H9 (cell line): ENCODE results near the gene STN1. TPM values are rescaled to one million over a fixed set of nuclear protein-coding genes. Genes with fewer than 3 reads are reported as not detected.
A peak's percentile ranks its signal among the peaks of the same experiment; 100 is the strongest.

Experiments used
- DNase-seq: peaks from one replicate; pipeline ENCODE4 v3.0.0-alpha.2; 2017
- H2AFZ ChIP-seq: one replicate; pipeline ENCODE4 v1.6.1; 2013; ENCODE audit warnings: mild to moderate bottlenecking, low read length, control low read depth, moderate library complexity
- H2AK5ac ChIP-seq: 2 replicates; pipeline ENCODE4 v1.6.1; 2013; ENCODE audit warnings: low read length, control low read depth, mixed read lengths; ENCODE audit not compliant: insufficient read length
- H2BK120ac ChIP-seq: one replicate; pipeline ENCODE4 v1.6.1; 2013; ENCODE audit warnings: low read depth, mild to moderate bottlenecking, low read length, control low read depth, inconsistent platforms; ENCODE audit not compliant: poor library complexity, severe bottlenecking
- H2BK12ac ChIP-seq: 2 replicates; pipeline ENCODE4 v1.6.1; 2013; ENCODE audit warnings: low read length, control low read depth, mixed read lengths, low read depth; ENCODE audit not compliant: insufficient read length
- H2BK15ac ChIP-seq: 2 replicates; pipeline ENCODE4 v1.6.1; 2013; ENCODE audit warnings: low read depth, low read length, control low read depth
- H2BK20ac ChIP-seq: one replicate; pipeline ENCODE4 v1.6.1; 2013; ENCODE audit warnings: low read depth, mild to moderate bottlenecking, low read length, control low read depth, inconsistent platforms; ENCODE audit not compliant: poor library complexity, severe bottlenecking
- H2BK5ac ChIP-seq: 2 replicates; pipeline ENCODE4 v1.6.1; 2013; ENCODE audit warnings: low read length, control low read depth, mixed read lengths; ENCODE audit not compliant: insufficient read length
- H3K14ac ChIP-seq: 2 replicates; pipeline ENCODE4 v1.6.1; 2013; ENCODE audit warnings: low read length, control low read depth; ENCODE audit not compliant: insufficient read depth
- H3K18ac ChIP-seq: 2 replicates; pipeline ENCODE4 v1.6.1; 2013; ENCODE audit warnings: low read depth, mild to moderate bottlenecking, mixed read lengths, low read length, control low read depth; ENCODE audit not compliant: insufficient read length
- H3K23ac ChIP-seq: 2 replicates; pipeline ENCODE4 v1.6.1; 2013; ENCODE audit warnings: low read length, control low read depth, mixed read lengths, low read depth; ENCODE audit not compliant: insufficient read length
- H3K23me2 ChIP-seq: 2 replicates; pipeline ENCODE4 v1.6.1; 2013; ENCODE audit warnings: low read depth, mild to moderate bottlenecking, mixed read lengths, low read length, control low read depth; ENCODE audit not compliant: insufficient read length, poor library complexity, severe bottlenecking
- H3K27ac ChIP-seq: 2 replicates; pipeline ENCODE4 v1.5.1; 2013; ENCODE audit warnings: low read length, control low read depth, mixed read lengths, low read depth; ENCODE audit not compliant: insufficient read length
- H3K27me3 ChIP-seq: 2 replicates; pipeline ENCODE4 v1.6.1; 2013; ENCODE audit warnings: low read length, control low read depth, inconsistent platforms; ENCODE audit not compliant: insufficient read depth
- H3K4ac ChIP-seq: 2 replicates; pipeline ENCODE4 v1.6.1; 2013; ENCODE audit warnings: low read depth, mild to moderate bottlenecking, control low read depth, inconsistent platforms, low read length, moderate library complexity
- H3K4me1 ChIP-seq: 2 replicates; pipeline ENCODE4 v1.6.1; 2013; ENCODE audit warnings: low read length, control low read depth, inconsistent platforms; ENCODE audit not compliant: insufficient read depth
- H3K4me2 ChIP-seq: 2 replicates; pipeline ENCODE4 v1.6.1; 2013; ENCODE audit warnings: low read length, control low read depth, mixed read lengths; ENCODE audit not compliant: insufficient read length, insufficient read depth
- H3K56ac ChIP-seq: 2 replicates; pipeline ENCODE4 v1.6.1; 2013; ENCODE audit warnings: low read depth, mild to moderate bottlenecking, mixed read lengths, low read length, control low read depth; ENCODE audit not compliant: insufficient read length
- H3K79me1 ChIP-seq: 2 replicates; pipeline ENCODE4 v1.6.1; 2013; ENCODE audit warnings: low read depth, mild to moderate bottlenecking, moderate library complexity, low read length, control low read depth, inconsistent platforms; ENCODE audit not compliant: insufficient read depth, poor library complexity, severe bottlenecking
- H3K79me2 ChIP-seq: 2 replicates; pipeline ENCODE4 v1.6.1; 2013; ENCODE audit warnings: low read length, control low read depth, inconsistent platforms; ENCODE audit not compliant: insufficient read depth
- H3K9ac ChIP-seq: 2 replicates; pipeline ENCODE4 v1.6.1; 2013; ENCODE audit warnings: low read length, control low read depth, mixed read lengths; ENCODE audit not compliant: insufficient read length; ENCODE audit errors: extremely low read depth
- H3K9me3 ChIP-seq: one replicate; pipeline ENCODE4 v1.6.1; 2013; ENCODE audit warnings: low read depth, low read length, inconsistent platforms; ENCODE audit not compliant: control insufficient read depth
- H3T11ph ChIP-seq: one replicate; pipeline ENCODE4 v1.6.1; 2013; ENCODE audit warnings: mild to moderate bottlenecking, low read length, control low read depth, inconsistent platforms
- H4K20me1 ChIP-seq: one replicate; pipeline ENCODE4 v1.6.1; 2013; ENCODE audit not compliant: control insufficient read depth, insufficient read length, insufficient read depth
- H4K5ac ChIP-seq: 2 replicates; pipeline ENCODE4 v1.6.1; 2013; ENCODE audit warnings: low read depth, mild to moderate bottlenecking, mixed read lengths, low read length, control low read depth; ENCODE audit not compliant: insufficient read length
- H4K8ac ChIP-seq: replicated peaks from 2 replicates; pipeline ENCODE4 v1.6.1; 2013; ENCODE audit warnings: low read length, control low read depth, mixed read lengths, low read depth; ENCODE audit not compliant: insufficient read length
- H4K91ac ChIP-seq: 2 replicates; pipeline ENCODE4 v1.6.1; 2013; ENCODE audit warnings: low read depth, mild to moderate bottlenecking, moderate library complexity, mixed read lengths, low read length, control low read depth; ENCODE audit not compliant: insufficient read length
- H3K27ac Mint-ChIP-seq, 3 experiments: 2 replicates in 2 of 3; 3 replicates in 1 of 3; pipeline ENCODE4 v1.8.0; 2020 to 2021; ENCODE audit warnings: mixed read lengths in 3 of 3, mild to moderate bottlenecking in 1 of 3, moderate library complexity in 1 of 3
- H3K27me3 Mint-ChIP-seq: 2 replicates; pipeline ENCODE4 v1.8.0; 2021; ENCODE audit warnings: low read depth, mild to moderate bottlenecking, moderate library complexity, mixed read lengths
- H3K36me3 Mint-ChIP-seq, 3 experiments: 2 replicates in 2 of 3; 3 replicates in 1 of 3; pipeline ENCODE4 v1.8.0; 2020 to 2021; ENCODE audit warnings: low read depth in 3 of 3, mixed read lengths in 3 of 3; ENCODE audit not compliant: insufficient read depth in 1 of 3
- H3K4me1 Mint-ChIP-seq, 2 experiments: 2 replicates each; pipeline ENCODE4 v1.8.0; 2020; ENCODE audit warnings: mixed read lengths in 2 of 2
- H3K4me3 Mint-ChIP-seq, 2 experiments: 2 replicates in 1 of 2; 3 replicates in 1 of 2; pipeline ENCODE4 v1.8.0; 2020 to 2021; ENCODE audit warnings: mild to moderate bottlenecking in 2 of 2, mixed read lengths in 2 of 2, moderate library complexity in 1 of 2
- H3K9me3 Mint-ChIP-seq, 2 experiments: 2 replicates in 1 of 2; 3 replicates in 1 of 2; pipeline ENCODE4 v1.8.0; 2020; ENCODE audit warnings: mild to moderate bottlenecking in 2 of 2, mixed read lengths in 2 of 2, moderate library complexity in 1 of 2
- CTCF ChIP-seq: fragments of 200-600 bp; sonication (generic); conservative IDR thresholded peaks from 3 replicates; pipeline ENCODE4 v1.8.0; 2021; ENCODE audit warnings: antibody characterized with exemption, mild to moderate bottlenecking
- WGBS: extraction: QIAGEN DNeasy Blood & Tissue Kit; methylation state at CpG from one replicate; pipeline ENCODE4 v1.1.7; 2013; ENCODE audit warnings: missing lambda C conversion rate, low lambda C conversion rate, mixed read lengths; ENCODE audit not compliant: insufficient read length; ENCODE audit errors: extremely low coverage; 5-methylcytosine and 5-hydroxymethylcytosine counted together
- total RNA-seq: library from RNA; stranded (reverse); gene quantifications from 2 replicates; pipeline ENCODE4 v1.2.1, GENCODE V29; 2021

Gene STN1
- total RNA-seq, 1 experiment from 2014 or later: 11.3 TPM

- Histone ChIP-seq H3T11ph (no peak overlapping the region), H3K9ac (no peak overlapping the region), H3K9me3 (no peaks in the 10 kb centered on the region), H3K79me1 (no peaks in the 10 kb centered on the region), H2BK12ac (no peak overlapping the region), H4K8ac (no peak overlapping the region), H3K23ac (no peak overlapping the region), H3K27ac (no peak overlapping the region), H4K91ac (no peak overlapping the region), H2BK20ac (no peak overlapping the region), H2BK5ac (no peak overlapping the region), H2BK120ac (no peak overlapping the region), H3K27me3 (no peaks in the 10 kb centered on the region), H2AFZ (no peak overlapping the region), H4K5ac (no peak overlapping the region), H3K56ac (no peak overlapping the region), H3K4me2 (no peak overlapping the region), H4K20me1 (no peaks in the 10 kb centered on the region), H2BK15ac (no peak overlapping the region), H3K4me1 (no peaks in the 10 kb centered on the region; the same call in 1 of the 2 replicates), H3K4ac (no peak overlapping the region), H3K18ac (no peak overlapping the region), H2AK5ac (no peak overlapping the region), H3K14ac (no peak overlapping the region), H3K79me2 (no peaks in the 10 kb centered on the region), H3K23me2 (no peaks in the 10 kb centered on the region)
- Mint-ChIP-seq H3K36me3 (no peaks in the 10 kb centered on the region), H3K9me3 (no peaks in the 10 kb centered on the region), H3K27me3 (no peaks in the 10 kb centered on the region; the same call in 1 of the 2 replicates), H3K27ac (peak overlapping the region in 1 of 3 experiments; percentile 77; a peak in 3 of 7 replicates), H3K4me1 (peaks cover 14 to 18% of the 10 kb centered on the region in 2 experiments), H3K4me3 (no peak overlapping the region)
- no peak for DNase-seq
- TF ChIP-seq CTCF: no peak
- no CpG with 5 or more reads among the region's 7 CpGs for WGBS
Measured at GRCh38 chr10:103929381-103929921, 11.5 kb upstream of the STN1 start.
